CD14-positive monocyte (primary cell): ENCODE results near the gene OTOG. TPM values are rescaled to one million over a fixed set of nuclear protein-coding genes. Genes with fewer than 3 reads are reported as not detected.

Experiments
- DNase-seq, 3 donors: peaks; one replicate each; pipeline ENCODE4 v3.0.0-alpha.2; 2011 to 2022
- H2AFZ ChIP-seq: 2 replicates; pipeline ENCODE4 v1.6.0; 2012; ENCODE audit warnings: mild to moderate bottlenecking, low read depth, low read length, inconsistent platforms; ENCODE audit not compliant: insufficient read depth, poor library complexity, severe bottlenecking
- H3K27ac ChIP-seq, 2 donors: 1 replicate in 1 of 2; 2 replicates in 1 of 2; pipeline ENCODE4 v1.5.1; 2012 to 2013; ENCODE audit warnings: low read length in 2 of 2, control low read depth in 1 of 2, inconsistent platforms in 1 of 2, low read depth in 1 of 2, mild to moderate bottlenecking in 1 of 2
- H3K27me3 ChIP-seq, 2 donors: one replicate each; pipeline versions ENCODE4 v1.6.0 to v1.6.1; 2011 to 2013; ENCODE audit warnings: low read length in 2 of 2; ENCODE audit not compliant: control insufficient read depth in 2 of 2, insufficient read depth in 2 of 2
- H3K36me3 ChIP-seq, 2 donors: replicated peaks in 1 of 2; 1 replicate in 1 of 2; 2 replicates in 1 of 2; pipeline versions ENCODE4 v1.5.1 to v1.6.1; 2012 to 2013; ENCODE audit warnings: low read length in 2 of 2, control low read depth in 1 of 2, inconsistent platforms in 1 of 2, mild to moderate bottlenecking in 1 of 2; ENCODE audit not compliant: insufficient read depth in 2 of 2, control insufficient read depth in 1 of 2
- H3K4me1 ChIP-seq, 2 donors: 1 replicate in 1 of 2; 2 replicates in 1 of 2; pipeline versions ENCODE4 v1.5.1 to v1.6.1; 2012 to 2013; ENCODE audit warnings: low read length in 2 of 2, control low read depth in 1 of 2, inconsistent platforms in 1 of 2, mild to moderate bottlenecking in 1 of 2, moderate library complexity in 1 of 2; ENCODE audit not compliant: insufficient read depth in 2 of 2, control insufficient read depth in 1 of 2
- H3K4me2 ChIP-seq: replicated peaks from 2 replicates; pipeline ENCODE3; 2012; ENCODE audit warnings: low read length, moderate library complexity, mild to moderate bottlenecking; ENCODE audit not compliant: poor library complexity, severe bottlenecking; ENCODE audit errors: extremely low read depth
- H3K4me3 ChIP-seq, 3 experiments: fragments of 200-600 bp in 1 of 3; sonication (generic) in 1 of 3; replicated peaks in 1 of 3; 1 replicate in 2 of 3; 2 replicates in 1 of 3; pipeline ENCODE4 v1.5.1; 2011 to 2013; ENCODE audit warnings: low read length in 3 of 3, mild to moderate bottlenecking in 3 of 3, control low read depth in 2 of 3, low read depth in 2 of 3, inconsistent platforms in 1 of 3, moderate library complexity in 1 of 3
- H3K79me2 ChIP-seq: 2 replicates; pipeline ENCODE4 v1.6.0; 2012; ENCODE audit warnings: mild to moderate bottlenecking, control low read depth, inconsistent platforms, low read length, moderate library complexity; ENCODE audit not compliant: insufficient read depth
- H3K9ac ChIP-seq: 2 replicates; pipeline ENCODE4 v1.6.0; 2017; ENCODE audit warnings: low read length, mild to moderate bottlenecking; ENCODE audit not compliant: insufficient read depth, poor library complexity, severe bottlenecking
- H3K9me3 ChIP-seq, 2 donors: replicated peaks in 1 of 2; 1 replicate in 1 of 2; 2 replicates in 1 of 2; pipeline versions ENCODE4 v1.5.1 to v1.6.1; 2012 to 2013; ENCODE audit warnings: low read length in 2 of 2, control low read depth in 1 of 2; ENCODE audit not compliant: control insufficient read depth in 1 of 2, insufficient read depth in 1 of 2
- H4K20me1 ChIP-seq: 2 replicates; pipeline ENCODE4 v1.6.0; 2012; ENCODE audit warnings: mild to moderate bottlenecking, low read length, control low read depth, moderate library complexity; ENCODE audit not compliant: insufficient read depth
- H3K27ac Mint-ChIP-seq, 7 donors: one replicate each; pipeline ENCODE4 v1.8.0; 2020; ENCODE audit warnings: mild to moderate bottlenecking in 7 of 7, mixed read lengths in 7 of 7, moderate library complexity in 6 of 7, inconsistent platforms in 2 of 7
- H3K27me3 Mint-ChIP-seq, 3 donors: one replicate each; pipeline ENCODE4 v1.8.0; 2021 to 2022; ENCODE audit warnings: low read depth in 3 of 3, mild to moderate bottlenecking in 3 of 3, mixed read lengths in 3 of 3, moderate library complexity in 3 of 3, inconsistent platforms in 1 of 3
- H3K36me3 Mint-ChIP-seq, 2 donors: one replicate each; pipeline ENCODE4 v1.8.0; 2020; ENCODE audit warnings: mixed read lengths in 2 of 2, inconsistent platforms in 1 of 2, mild to moderate bottlenecking in 1 of 2
- H3K4me1 Mint-ChIP-seq: one replicate; pipeline ENCODE4 v1.8.0; 2020; ENCODE audit warnings: mild to moderate bottlenecking, mixed read lengths
- H3K4me3 Mint-ChIP-seq, 2 donors: one replicate each; pipeline ENCODE4 v1.8.0; 2020; ENCODE audit warnings: mild to moderate bottlenecking in 2 of 2, mixed read lengths in 2 of 2, moderate library complexity in 1 of 2
- H3K9me3 Mint-ChIP-seq, 7 donors: one replicate each; pipeline ENCODE4 v1.8.0; 2020 to 2022; ENCODE audit warnings: mixed read lengths in 7 of 7, mild to moderate bottlenecking in 6 of 7, moderate library complexity in 6 of 7, inconsistent platforms in 2 of 7
- WGBS: methylation state at CpG from one replicate; pipeline ENCODE4 v1.1.5; 2013; ENCODE audit warnings: missing lambda C conversion rate; ENCODE audit not compliant: insufficient coverage; 5-methylcytosine and 5-hydroxymethylcytosine counted together
- intact Hi-C, 2 donors: fragments of 100-400 bp; cut with micrococcal nuclease; formaldehyde crosslinking; loops; one replicate each; pipeline versions ENCODE4 v1.15.0 to v1.15.1; 2023
- polyA plus RNA-seq, 3 donors: library from polyadenylated mRNA; depleted of rRNA in 1 of 3; unstranded in 2 of 3; stranded (reverse) in 1 of 3; fragments of 300-500 nt in 2 of 3; fragments of >200 nt in 1 of 3; fragmentation: Illumina TruSeq in 2 of 3; gene quantifications; 1 replicate in 2 of 3; 2 replicates in 1 of 3; pipeline ENCODE4 v1.2.3, GENCODE V29; 2012 to 2021
- TF ChIP-seq, protein P1 (sequence below): fragments of 200-600 bp; IDR thresholded peaks from one replicate; pipeline ENCODE4 v1.8.0; 2022; ENCODE audit warnings: antibody characterized with exemption, mild to moderate bottlenecking

Gene OTOG
- polyA plus RNA-seq, 3 donors, result not detected

DNA sequence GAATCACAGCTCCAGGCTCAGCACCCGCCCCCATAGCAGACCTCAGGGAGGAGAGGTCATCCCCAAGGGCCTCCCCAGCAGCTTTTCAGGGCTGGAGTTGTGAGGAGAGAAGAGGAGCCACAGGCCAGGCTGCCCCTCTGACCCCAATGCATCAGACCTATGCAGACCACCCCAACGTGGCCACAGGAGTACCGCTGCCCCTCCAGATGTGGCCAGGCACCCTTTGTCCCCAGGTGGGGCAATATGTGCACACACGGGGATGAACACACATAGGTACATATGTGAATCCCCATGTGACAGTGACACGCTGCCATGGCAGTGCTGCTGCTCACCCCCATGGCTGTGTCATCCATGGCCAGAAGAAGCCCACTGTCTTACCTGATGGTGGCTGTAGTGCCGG lies 13.7 kb upstream of the OTOG start:
- H3K27me3 ChIP-seq, result no peaks in the 10 kb centered on the region
- Mint-ChIP-seq H3K9me3 (no peaks in the 10 kb centered on the region), H3K27ac (no peak overlapping the region), H3K36me3 (no peaks in the 10 kb centered on the region), H3K4me3 (no peak overlapping the region), H3K27me3 (peaks cover 2 to 9% (median 5%) of the 10 kb centered on the region in 3 donors), H3K4me1 (no peaks in the 10 kb centered on the region)
- intact Hi-C loops, result no loop called here
- H3K4me1 ChIP-seq, result no peaks in the 10 kb centered on the region
- no peaks in the 10 kb centered on the region for H3K9me3 ChIP-seq
- H3K27ac ChIP-seq, result no peak overlapping the region
- WGBS, result 96% methylated on average over 5 of the region's 6 CpGs
- no peaks in the 10 kb centered on the region for H3K79me2 ChIP-seq
- H3K36me3 ChIP-seq, result no peaks in the 10 kb centered on the region
- no peak overlapping the region for H2AFZ ChIP-seq
- DNase-seq, result no peak
- no peak overlapping the region for H3K4me3 ChIP-seq
- TF ChIP-seq, protein P1, sequence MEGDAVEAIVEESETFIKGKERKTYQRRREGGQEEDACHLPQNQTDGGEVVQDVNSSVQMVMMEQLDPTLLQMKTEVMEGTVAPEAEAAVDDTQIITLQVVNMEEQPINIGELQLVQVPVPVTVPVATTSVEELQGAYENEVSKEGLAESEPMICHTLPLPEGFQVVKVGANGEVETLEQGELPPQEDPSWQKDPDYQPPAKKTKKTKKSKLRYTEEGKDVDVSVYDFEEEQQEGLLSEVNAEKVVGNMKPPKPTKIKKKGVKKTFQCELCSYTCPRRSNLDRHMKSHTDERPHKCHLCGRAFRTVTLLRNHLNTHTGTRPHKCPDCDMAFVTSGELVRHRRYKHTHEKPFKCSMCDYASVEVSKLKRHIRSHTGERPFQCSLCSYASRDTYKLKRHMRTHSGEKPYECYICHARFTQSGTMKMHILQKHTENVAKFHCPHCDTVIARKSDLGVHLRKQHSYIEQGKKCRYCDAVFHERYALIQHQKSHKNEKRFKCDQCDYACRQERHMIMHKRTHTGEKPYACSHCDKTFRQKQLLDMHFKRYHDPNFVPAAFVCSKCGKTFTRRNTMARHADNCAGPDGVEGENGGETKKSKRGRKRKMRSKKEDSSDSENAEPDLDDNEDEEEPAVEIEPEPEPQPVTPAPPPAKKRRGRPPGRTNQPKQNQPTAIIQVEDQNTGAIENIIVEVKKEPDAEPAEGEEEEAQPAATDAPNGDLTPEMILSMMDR, result no peak
- no peak overlapping the region for H3K9ac ChIP-seq
- H3K4me2 ChIP-seq, result no peak overlapping the region
- H4K20me1 ChIP-seq, result no peaks in the 10 kb centered on the region

DNA sequence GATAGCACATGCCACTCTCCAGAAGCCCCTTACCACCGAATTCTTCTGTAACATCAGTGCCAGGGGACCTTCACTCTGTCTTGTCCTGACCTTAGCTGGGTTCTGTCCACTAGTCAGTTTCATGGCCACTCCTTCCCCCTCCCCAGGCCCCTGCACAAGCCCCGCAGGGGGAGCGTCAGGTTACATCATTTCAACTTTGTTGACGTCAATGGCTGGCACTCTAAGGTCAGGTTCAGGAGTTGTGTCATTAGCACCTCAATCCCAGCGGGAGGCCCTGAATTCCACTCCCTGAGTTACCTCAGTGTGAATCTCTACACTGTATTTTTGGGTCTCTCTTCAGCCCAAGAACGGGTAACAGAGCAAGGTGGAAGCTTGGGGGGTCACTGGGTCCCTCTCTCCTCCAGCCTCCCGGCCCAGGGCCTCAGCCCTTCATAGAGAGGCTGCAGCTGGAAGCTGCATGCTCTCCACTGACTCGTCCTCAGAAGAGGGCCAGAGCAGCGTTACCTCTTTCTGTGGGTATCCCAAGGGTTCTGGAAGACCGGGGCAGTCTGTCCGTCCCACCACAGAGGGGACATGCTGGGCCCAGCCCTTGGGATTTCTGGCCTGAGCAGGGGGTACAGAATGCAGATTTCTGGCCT lies 13.2 kb upstream of the OTOG start:
- WGBS, result 84% methylated on average over 9 of the region's 11 CpGs
- H3K4me3 ChIP-seq, result no peak overlapping the region

More for the DNA sequence above, 13.2 kb upstream of the OTOG start:
- Histone ChIP-seq H3K36me3 (no peaks in the 10 kb centered on the region), H3K27ac (no peak overlapping the region), H3K9ac (no peak overlapping the region), H3K4me2 (no peak overlapping the region), H3K27me3 (no peaks in the 10 kb centered on the region), H3K9me3 (no peaks in the 10 kb centered on the region), H2AFZ (no peak overlapping the region), H3K4me1 (no peaks in the 10 kb centered on the region), H3K79me2 (no peaks in the 10 kb centered on the region), H4K20me1 (no peaks in the 10 kb centered on the region)
- Mint-ChIP-seq H3K4me3 (no peak overlapping the region), H3K36me3 (no peaks in the 10 kb centered on the region), H3K27ac (no peak overlapping the region), H3K27me3 (peaks cover 2 to 9% (median 2%) of the 10 kb centered on the region in 3 donors), H3K9me3 (no peaks in the 10 kb centered on the region), H3K4me1 (no peaks in the 10 kb centered on the region)
- TF ChIP-seq, protein P1, result no peak
- intact Hi-C loops, result no loop called here
- DNase-seq, result no peak
